Endothelial cell of umbilical vein (primary cell): ENCODE data around the gene VSNL1. TPM values are rescaled to one million over a fixed set of nuclear protein-coding genes. Genes with fewer than 3 reads are reported as not detected.

Experiments used
- BruUV-seq: library from RNA; stranded (reverse); fragments of 400-500 nt; replicated peaks from 2 replicates; lab custom pipeline; 2021; lab: Mats Ljungman, UMichigan
- CTCF ChIA-PET: fragments of 300-600, 350-600 bp; sonication (Branson Sonifier 250); formaldehyde crosslinking; loops from one replicate; lab custom pipeline; 2021; ENCODE audit warnings: antibody characterized with exemption, inconsistent platforms; lab: Charles Lee
- POLR2A ChIA-PET: fragments of 300-600, 350-600 bp; sonication (Branson Sonifier 250); formaldehyde crosslinking; loops from one replicate; lab custom pipeline; 2021; ENCODE audit warnings: antibody characterized with exemption, inconsistent platforms; lab: Charles Lee
- DNase-seq: peaks from one replicate; pipeline ENCODE4 v3.0.0-alpha.2; 2011; ENCODE audit warnings: low read depth, low spot score
- FAIRE-seq: peaks from 2 replicates; lab custom pipeline; 2011; peaks lifted over from hg19 to GRCh38; lab: Jason Lieb, UNC
- H2AFZ ChIP-seq: 2 replicates; pipeline ENCODE4 v1.6.0; 2012; ENCODE audit warnings: low read depth, low read length, control low read depth, inconsistent platforms
- H3K27ac ChIP-seq: 2 replicates; pipeline ENCODE4 v1.5.1; 2011; ENCODE audit warnings: low read depth, mild to moderate bottlenecking, control low read depth, low read length, moderate library complexity; ENCODE audit not compliant: insufficient read depth
- H3K27me3 ChIP-seq, 2 experiments: 2 replicates each; pipeline versions ENCODE4 v1.6.0 to v1.6.1; 2011; ENCODE audit warnings: low read length in 2 of 2, mixed read lengths in 1 of 2; ENCODE audit not compliant: control insufficient read depth in 2 of 2, insufficient read depth in 2 of 2
- H3K36me3 ChIP-seq, 2 experiments: 2 replicates in 1 of 2; 3 replicates in 1 of 2; pipeline ENCODE4 v1.5.1; 2011; ENCODE audit warnings: low read length in 2 of 2, mild to moderate bottlenecking in 1 of 2, moderate library complexity in 1 of 2; ENCODE audit not compliant: control insufficient read depth in 2 of 2, insufficient read depth in 2 of 2; ENCODE audit errors: extremely low read depth in 1 of 2
- H3K4me1 ChIP-seq: 3 replicates; pipeline ENCODE4 v1.5.1; 2011; ENCODE audit warnings: mild to moderate bottlenecking, low read length; ENCODE audit not compliant: control insufficient read depth, insufficient read depth; ENCODE audit errors: extremely low read depth
- H3K4me2 ChIP-seq: 2 replicates; pipeline ENCODE4 v1.6.1; 2011; ENCODE audit warnings: low read length, control low read depth, mixed read lengths; ENCODE audit not compliant: insufficient read depth
- H3K4me3 ChIP-seq, 3 experiments: fragments of 200-600 bp in 1 of 3; sonication (generic), shearing (Covaris generic) in 1 of 3; replicated peaks in 1 of 3; 2 replicates each; pipeline ENCODE4 v1.5.1; 2011 to 2016; ENCODE audit warnings: control low read depth in 3 of 3, low read length in 3 of 3, mild to moderate bottlenecking in 2 of 3, inconsistent platforms in 1 of 3, low read depth in 1 of 3, moderate library complexity in 1 of 3; ENCODE audit not compliant: insufficient read depth in 1 of 3
- H3K79me2 ChIP-seq: 2 replicates; pipeline ENCODE4 v1.6.0; 2012; ENCODE audit warnings: low read length, inconsistent platforms; ENCODE audit not compliant: control insufficient read depth, insufficient read depth
- H3K9ac ChIP-seq: replicated peaks from 2 replicates; pipeline ENCODE3; 2011; ENCODE audit warnings: low read length, control low read depth; ENCODE audit not compliant: insufficient read depth; ENCODE audit errors: extremely low read depth
- H3K9me1 ChIP-seq: replicated peaks from 3 replicates; pipeline ENCODE4 v1.6.0; 2011; ENCODE audit warnings: mild to moderate bottlenecking, low read length; ENCODE audit not compliant: control insufficient read depth, insufficient read depth; ENCODE audit errors: extremely low read depth
- H3K9me3 ChIP-seq: replicated peaks from 2 replicates; pipeline ENCODE4 v1.5.1; 2012; ENCODE audit warnings: low read length, inconsistent platforms; ENCODE audit not compliant: control insufficient read depth, insufficient read depth
- H4K20me1 ChIP-seq: replicated peaks from 2 replicates; pipeline ENCODE3; 2011; ENCODE audit warnings: mild to moderate bottlenecking, low read length; ENCODE audit not compliant: control insufficient read depth, insufficient read depth; ENCODE audit errors: extremely low read depth
- EZH2 ChIP-seq: IDR thresholded peaks from 2 replicates; pipeline ENCODE4 v1.6.1; 2012; ENCODE audit warnings: borderline replicate concordance, low read depth, mild to moderate bottlenecking, moderate library complexity, low read length, inconsistent platforms; ENCODE audit not compliant: severe bottlenecking
- FOS ChIP-seq: IDR thresholded peaks from 2 replicates; pipeline ENCODE4 v1.6.1; 2011; ENCODE audit warnings: mild to moderate bottlenecking, low read length, moderate library complexity, borderline replicate concordance; ENCODE audit not compliant: insufficient read depth
- GATA2 ChIP-seq: IDR thresholded peaks from 2 replicates; pipeline ENCODE4 v1.7.0; 2011; ENCODE audit warnings: low read depth, mild to moderate bottlenecking, moderate library complexity, mixed read lengths, low read length; ENCODE audit not compliant: insufficient read length, insufficient read depth
- JUN ChIP-seq: IDR thresholded peaks from 2 replicates; pipeline ENCODE4 v1.6.1; 2011; ENCODE audit warnings: borderline replicate concordance, low read depth; ENCODE audit not compliant: insufficient read length, insufficient read depth
- MYC ChIP-seq: IDR thresholded peaks from one replicate; pipeline ENCODE4 v1.6.1; 2011; ENCODE audit warnings: mild to moderate bottlenecking, low read depth, low read length
- POLR2A ChIP-seq: IDR thresholded peaks from 2 replicates; pipeline ENCODE4 v1.6.1; 2012; ENCODE audit warnings: low read depth, mild to moderate bottlenecking, control low read depth, low read length
- POLR2AphosphoS5 ChIP-seq: IDR thresholded peaks from 2 replicates; pipeline ENCODE4 v1.6.1; 2012; ENCODE audit warnings: low read depth, mild to moderate bottlenecking, control low read depth, low read length, moderate library complexity; ENCODE audit not compliant: insufficient read depth
- dilution Hi-C: fragments of 300-500 bp; cut with MboI; formaldehyde crosslinking; loops from one replicate; pipeline ENCODE4 v1.15.0; 2019; ENCODE audit warnings: low sequenced_read_pairs; ENCODE audit not compliant: extremely low pct_ligation_motif_present
- intact Hi-C: fragments of 100-400 bp; cut with micrococcal nuclease; formaldehyde crosslinking; loops from one replicate; pipeline ENCODE4 v1.10.0; 2022
- polyA plus RNA-seq, 4 experiments: library from polyadenylated mRNA; depleted of rRNA in 3 of 4; stranded (reverse) in 3 of 4; unstranded in 1 of 4; fragments of >200 nt; gene quantifications; 2 replicates each; pipeline versions ENCODE4 v1.2.1 to v1.2.3, GENCODE V29; 2011 to 2012; ENCODE audit warnings: missing spikeins in 1 of 4
- total RNA-seq: library from RNA; stranded (reverse); gene quantifications from 2 replicates; pipeline ENCODE4 v1.2.3, GENCODE V29; 2021
- TF ChIP-seq, protein P1 (sequence below): IDR thresholded peaks from 2 replicates; pipeline ENCODE4 v1.6.1; 2011; ENCODE audit not compliant: insufficient read depth, insufficient read length
- TF ChIP-seq, protein P2 (sequence below), 2 donors: IDR thresholded peaks; 1 replicate in 1 of 2; 2 replicates in 1 of 2; pipeline ENCODE4 v1.5.1; 2011; ENCODE audit warnings: low read length in 2 of 2, mild to moderate bottlenecking in 2 of 2, moderate library complexity in 2 of 2, control low read depth in 1 of 2, inconsistent platforms in 1 of 2, low read depth in 1 of 2; ENCODE audit not compliant: insufficient read depth in 1 of 2; ENCODE audit errors: extremely low read depth in 1 of 2

The VSNL1 gene
- total and polyA plus RNA-seq, 2 donors (not counting 3 experiments of a cell fraction or from before 2014, with no cell fraction given): not detected

DNA sequence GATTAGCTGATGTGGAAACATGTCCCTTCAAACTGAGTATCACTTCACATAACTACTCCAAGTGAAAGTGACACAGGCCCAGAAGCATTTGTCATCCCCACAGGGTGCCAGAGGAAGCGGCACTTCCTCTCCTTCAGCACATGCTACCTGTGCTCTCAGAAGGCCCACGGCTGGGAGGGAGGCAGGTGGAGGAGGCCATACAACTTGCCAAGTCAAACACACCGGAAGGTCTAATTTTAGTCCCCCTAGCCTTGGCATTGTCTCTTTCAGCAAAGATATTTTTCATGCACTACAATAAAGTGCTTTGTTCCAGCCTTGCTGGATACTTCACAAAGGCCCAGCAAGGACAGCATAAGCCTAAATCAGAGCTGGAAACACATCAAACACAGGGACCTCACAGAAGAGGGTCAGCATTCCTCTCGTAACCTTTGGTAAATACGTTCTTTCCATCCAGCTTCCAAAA is 38.0 kb downstream of the VSNL1 start:
- H3K79me2 ChIP-seq: no peaks in the 10 kb centered on the region
- no peaks in the 10 kb centered on the region for H3K9me3 ChIP-seq
- no peaks in the 10 kb centered on the region for H4K20me1 ChIP-seq
- CTCF ChIA-PET: no interaction called here
- BruUV-seq: no TSS peak
- H3K9ac ChIP-seq: no peak overlapping the region
- POLR2A ChIA-PET: no interaction called here
- H3K4me2 ChIP-seq: no peak overlapping the region
- H3K27ac ChIP-seq: no peak overlapping the region
- dilution Hi-C loops (no loop called here), intact Hi-C loops (no loop called here)
- TF ChIP-seq, protein P1, sequence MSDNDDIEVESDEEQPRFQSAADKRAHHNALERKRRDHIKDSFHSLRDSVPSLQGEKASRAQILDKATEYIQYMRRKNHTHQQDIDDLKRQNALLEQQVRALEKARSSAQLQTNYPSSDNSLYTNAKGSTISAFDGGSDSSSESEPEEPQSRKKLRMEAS: no peak
- no peak for TF ChIP-seq GATA2
- TF ChIP-seq FOS: no peak
- TF ChIP-seq EZH2: no peak
- no peak for TF ChIP-seq JUN
- TF ChIP-seq POLR2AphosphoS5: no peak
- no peak for TF ChIP-seq POLR2A
- TF ChIP-seq, protein P2, sequence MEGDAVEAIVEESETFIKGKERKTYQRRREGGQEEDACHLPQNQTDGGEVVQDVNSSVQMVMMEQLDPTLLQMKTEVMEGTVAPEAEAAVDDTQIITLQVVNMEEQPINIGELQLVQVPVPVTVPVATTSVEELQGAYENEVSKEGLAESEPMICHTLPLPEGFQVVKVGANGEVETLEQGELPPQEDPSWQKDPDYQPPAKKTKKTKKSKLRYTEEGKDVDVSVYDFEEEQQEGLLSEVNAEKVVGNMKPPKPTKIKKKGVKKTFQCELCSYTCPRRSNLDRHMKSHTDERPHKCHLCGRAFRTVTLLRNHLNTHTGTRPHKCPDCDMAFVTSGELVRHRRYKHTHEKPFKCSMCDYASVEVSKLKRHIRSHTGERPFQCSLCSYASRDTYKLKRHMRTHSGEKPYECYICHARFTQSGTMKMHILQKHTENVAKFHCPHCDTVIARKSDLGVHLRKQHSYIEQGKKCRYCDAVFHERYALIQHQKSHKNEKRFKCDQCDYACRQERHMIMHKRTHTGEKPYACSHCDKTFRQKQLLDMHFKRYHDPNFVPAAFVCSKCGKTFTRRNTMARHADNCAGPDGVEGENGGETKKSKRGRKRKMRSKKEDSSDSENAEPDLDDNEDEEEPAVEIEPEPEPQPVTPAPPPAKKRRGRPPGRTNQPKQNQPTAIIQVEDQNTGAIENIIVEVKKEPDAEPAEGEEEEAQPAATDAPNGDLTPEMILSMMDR (IDR thresholded peaks at IDR 0.05; ENCODE audit: extremely low read depth in 1 of 2, insufficient read depth in 1 of 2, low read depth in 1 of 2, low read length in 2 of 2): no peak
- no peak for TF ChIP-seq MYC
- H3K27me3 ChIP-seq: no peaks in the 10 kb centered on the region
- DNase-seq: no peak
- no peak for FAIRE-seq
- H3K9me1 ChIP-seq: no peaks in the 10 kb centered on the region
- no peaks in the 10 kb centered on the region for H3K4me1 ChIP-seq
- no peak overlapping the region for H2AFZ ChIP-seq
- H3K4me3 ChIP-seq: no peak overlapping the region
- no peaks in the 10 kb centered on the region for H3K36me3 ChIP-seq
